SK-N-SH (cell line): ENCODE data around the gene C17orf113. TPM values are rescaled to one million over a fixed set of nuclear protein-coding genes. Genes with fewer than 3 reads are reported as not detected.

ENCODE experiments used
- CTCF ChIA-PET: fragments of 300-600, 350-600 bp; formaldehyde crosslinking; extraction: SDS; loops from one replicate; lab custom pipeline; 2021; lab: Yijun Ruan, JAX
- POLR2A ChIA-PET: fragments of 350-600 bp; sonication (Branson Sonifier 250); formaldehyde crosslinking; extraction: SDS; loops from one replicate; lab custom pipeline; 2020; ENCODE audit warnings: antibody characterized with exemption, inconsistent platforms; lab: Yijun Ruan, JAX
- DNase-seq: peaks from one replicate; pipeline ENCODE4 v3.0.0; 2012
- H2AFZ ChIP-seq: fragments of 200-600 bp; sonication (generic); 2 replicates; pipeline ENCODE4 v1.8.1; 2016; ENCODE audit warnings: antibody characterized with exemption, mild to moderate bottlenecking, low read depth
- H3F3A ChIP-seq: fragments of 200-600 bp; sonication (generic); replicated peaks from 2 replicates; pipeline ENCODE3; 2016; ENCODE audit warnings: antibody characterized with exemption, mild to moderate bottlenecking; ENCODE audit not compliant: insufficient read depth
- H3K27ac ChIP-seq, 2 experiments: fragments of 200-500 bp in 1 of 2; fragments of 200-600 bp in 1 of 2; sonication (Bioruptor generic) in 1 of 2; sonication (generic), shearing (Covaris generic) in 1 of 2; 2 replicates each; pipeline versions ENCODE4 v1.5.1 to v1.6.1; 2014 to 2016; ENCODE audit warnings: low read depth in 2 of 2, inconsistent platforms in 1 of 2, low read length in 1 of 2, mild to moderate bottlenecking in 1 of 2, mixed read lengths in 1 of 2
- H3K27me3 ChIP-seq: fragments of 200-600 bp; sonication (generic), shearing (Covaris generic); 2 replicates; pipeline ENCODE4 v1.6.1; 2016; ENCODE audit warnings: mixed run types; ENCODE audit not compliant: insufficient read depth
- H3K36me3 ChIP-seq, 2 experiments: fragments of 200-500 bp in 1 of 2; fragments of 200-600 bp in 1 of 2; sonication (Bioruptor generic) in 1 of 2; sonication (generic) in 1 of 2; replicated peaks in 1 of 2; 2 replicates each; pipeline versions ENCODE3 to v1.5.1; 2014 to 2016; ENCODE audit warnings: low read length in 1 of 2, mild to moderate bottlenecking in 1 of 2; ENCODE audit not compliant: insufficient read depth in 2 of 2, control insufficient read depth in 1 of 2
- H3K4me1 ChIP-seq, 2 experiments: fragments of 200-500 bp in 1 of 2; fragments of 200-600 bp in 1 of 2; sonication (Bioruptor generic) in 1 of 2; sonication (generic), shearing (Covaris generic) in 1 of 2; 2 replicates each; pipeline versions ENCODE4 v1.5.1 to v1.6.1; 2014 to 2016; ENCODE audit warnings: low read depth in 1 of 2, low read length in 1 of 2, mixed run types in 1 of 2; ENCODE audit not compliant: insufficient read depth in 2 of 2, control insufficient read depth in 1 of 2
- H3K4me2 ChIP-seq: fragments of 200-600 bp; sonication (generic), shearing (Covaris generic); 2 replicates; pipeline ENCODE4 v1.6.1; 2017; ENCODE audit warnings: mixed run types
- H3K4me3 ChIP-seq, 2 experiments: fragments of 200-500 bp in 1 of 2; fragments of 200-600 bp in 1 of 2; sonication (Bioruptor generic) in 1 of 2; sonication (generic), shearing (Covaris generic) in 1 of 2; 2 replicates each; pipeline versions ENCODE4 v1.5.1 to v1.8.1; 2014 to 2016; ENCODE audit warnings: low read depth in 2 of 2, inconsistent platforms in 1 of 2, low read length in 1 of 2, mild to moderate bottlenecking in 1 of 2, mixed read lengths in 1 of 2, moderate library complexity in 1 of 2
- H3K79me2 ChIP-seq: fragments of 200-600 bp; sonication (generic); 2 replicates; pipeline ENCODE4 v1.8.1; 2017; ENCODE audit warnings: mild to moderate bottlenecking; ENCODE audit not compliant: insufficient read depth
- H3K9ac ChIP-seq: fragments of 200-600 bp; sonication (generic); 2 replicates; pipeline ENCODE4 v1.6.1; 2017; ENCODE audit warnings: mixed run types
- H3K9me2 ChIP-seq: fragments of 200-600 bp; sonication (generic); 2 replicates; pipeline ENCODE4 v1.6.1; 2017; ENCODE audit warnings: mixed run types
- H3K9me3 ChIP-seq: fragments of 200-600 bp; sonication (generic); 2 replicates; pipeline ENCODE4 v1.6.1; 2017; ENCODE audit warnings: mixed run types, mild to moderate bottlenecking, moderate library complexity
- H4K20me1 ChIP-seq: fragments of 200-600 bp; sonication (generic); 2 replicates; pipeline ENCODE4 v1.6.1; 2017; ENCODE audit warnings: mild to moderate bottlenecking, mixed run types; ENCODE audit not compliant: insufficient read depth
- ELF1 ChIP-seq: IDR thresholded peaks from 2 replicates; pipeline ENCODE4 v1.4.0; 2012
- EP300 ChIP-seq, 2 experiments: IDR thresholded peaks; 2 replicates each; pipeline versions ENCODE4 v1.4.0 to v1.6.1; 2012; ENCODE audit warnings: borderline replicate concordance in 1 of 2, low read depth in 1 of 2, low read length in 1 of 2
- EZH2phosphoT487 ChIP-seq: fragments of 200-600 bp; sonication (generic); IDR thresholded peaks from 2 replicates; pipeline ENCODE4 v1.6.1; 2017; ENCODE audit warnings: low read depth, mixed run types, mild to moderate bottlenecking, antibody characterized with exemption, moderate library complexity, borderline replicate concordance
- FOXJ3 ChIP-seq: sonication (generic); formaldehyde crosslinking; IDR thresholded peaks from 2 replicates; pipeline ENCODE4 v1.5.1; 2020; ENCODE audit warnings: mild to moderate bottlenecking, missing genetic modification reagents
- GATA2 ChIP-seq: sonication (generic); formaldehyde crosslinking; IDR thresholded peaks from 2 replicates; pipeline ENCODE4 v1.5.0; 2020; ENCODE audit warnings: mild to moderate bottlenecking, missing genetic modification reagents
- IRF3 ChIP-seq: fragments of 150-350 bp; IDR thresholded peaks from 2 replicates; pipeline ENCODE4 v1.6.1; 2016; ENCODE audit warnings: mild to moderate bottlenecking, low read depth, low read length
- MEF2A ChIP-seq: IDR thresholded peaks from 2 replicates; pipeline ENCODE4 v1.4.0; 2012; ENCODE audit warnings: low read depth, borderline replicate concordance
- MXI1 ChIP-seq: IDR thresholded peaks from 2 replicates; pipeline ENCODE4 v1.6.1; 2012; ENCODE audit warnings: mild to moderate bottlenecking, low read depth, low read length, improper control_type of control experiment
- NRF1 ChIP-seq: IDR thresholded peaks from 2 replicates; pipeline ENCODE4 v1.6.1; 2012; ENCODE audit warnings: low read depth, mild to moderate bottlenecking, low read length
- RAD21 ChIP-seq: IDR thresholded peaks from 2 replicates; pipeline ENCODE4 v1.6.1; 2012; ENCODE audit warnings: mild to moderate bottlenecking, low read length
- REST ChIP-seq: IDR thresholded peaks from 2 replicates; pipeline ENCODE4 v1.6.1; 2012; ENCODE audit warnings: mild to moderate bottlenecking, low read depth, low read length, moderate library complexity
- RFX5 ChIP-seq: IDR thresholded peaks from 2 replicates; pipeline ENCODE4 v1.6.1; 2012; ENCODE audit warnings: mild to moderate bottlenecking, improper control_type of control experiment, low read length
- RXRA ChIP-seq: IDR thresholded peaks from 2 replicates; pipeline ENCODE4 v1.4.0; 2012; ENCODE audit warnings: low read depth, mild to moderate bottlenecking, borderline replicate concordance
- SIN3A ChIP-seq: IDR thresholded peaks from 2 replicates; pipeline ENCODE4 v1.6.1; 2012; ENCODE audit warnings: low read depth, mild to moderate bottlenecking, low read length, moderate library complexity, borderline replicate concordance
- TCF12 ChIP-seq: IDR thresholded peaks from 2 replicates; pipeline ENCODE4 v1.4.0; 2012
- USF1 ChIP-seq: IDR thresholded peaks from 2 replicates; pipeline ENCODE4 v1.4.0; 2012; ENCODE audit warnings: low read depth, borderline replicate concordance
- WGBS: methylation state at CpG from one replicate; pipeline ENCODE4 v1.1.6; 2017; ENCODE audit warnings: low lambda C conversion rate; 5-methylcytosine and 5-hydroxymethylcytosine counted together
- polyA plus RNA-seq, 3 experiments: library from polyadenylated mRNA; depleted of rRNA; stranded (reverse); fragments of >200 nt; gene quantifications; 2 replicates each; pipeline ENCODE4 v1.2.3, GENCODE V29; 2012
- TF ChIP-seq, protein P1 (sequence below): fragments of 150-350 bp; IDR thresholded peaks from 2 replicates; pipeline ENCODE4 v1.6.1; 2017; ENCODE audit warnings: antibody characterized with exemption, low read length, low read depth, borderline replicate concordance

Gene C17orf113
- polyA plus RNA-seq, 1 of the 3 experiments (the other 2 are of a cell fraction): 0.44 TPM

DNA sequence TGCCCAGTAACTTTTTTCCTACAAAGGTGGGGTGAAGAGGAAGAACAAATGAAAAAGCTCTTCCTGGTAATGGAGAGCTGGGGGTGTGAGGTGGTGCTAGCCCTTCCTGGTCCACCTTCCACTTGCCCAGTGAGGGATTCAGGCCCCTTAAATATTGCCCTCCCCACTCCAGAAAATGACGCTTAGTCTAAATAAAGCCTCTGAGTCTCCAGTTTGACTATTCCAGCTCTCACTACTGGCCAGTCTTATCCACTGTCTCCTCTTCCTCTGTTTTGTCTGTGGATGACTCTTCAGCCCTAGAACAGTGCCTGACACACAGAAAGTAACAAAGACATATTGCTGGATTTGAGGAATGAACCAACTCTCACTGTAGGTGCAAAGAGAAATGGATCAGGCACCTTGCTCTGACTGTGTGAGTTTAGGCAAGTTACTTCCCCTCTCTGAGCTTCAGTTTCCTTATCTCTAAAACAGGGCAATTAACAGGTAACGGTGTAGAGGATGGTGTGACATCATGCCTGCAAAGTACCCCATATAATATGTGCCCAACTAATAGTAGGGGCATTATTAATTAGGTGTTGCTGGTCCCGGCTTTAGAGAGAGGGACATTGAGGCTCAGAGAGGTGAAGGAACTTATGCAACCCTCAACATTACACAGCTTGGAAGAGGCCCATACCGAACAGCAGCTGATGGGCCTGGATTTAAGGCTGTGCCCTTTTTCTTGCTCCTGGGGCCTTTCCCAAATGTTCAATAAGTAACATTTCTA lies 26.6 kb upstream of the C17orf113 start:
- H3K36me3 ChIP-seq: no peaks in the 10 kb centered on the region

DNA sequence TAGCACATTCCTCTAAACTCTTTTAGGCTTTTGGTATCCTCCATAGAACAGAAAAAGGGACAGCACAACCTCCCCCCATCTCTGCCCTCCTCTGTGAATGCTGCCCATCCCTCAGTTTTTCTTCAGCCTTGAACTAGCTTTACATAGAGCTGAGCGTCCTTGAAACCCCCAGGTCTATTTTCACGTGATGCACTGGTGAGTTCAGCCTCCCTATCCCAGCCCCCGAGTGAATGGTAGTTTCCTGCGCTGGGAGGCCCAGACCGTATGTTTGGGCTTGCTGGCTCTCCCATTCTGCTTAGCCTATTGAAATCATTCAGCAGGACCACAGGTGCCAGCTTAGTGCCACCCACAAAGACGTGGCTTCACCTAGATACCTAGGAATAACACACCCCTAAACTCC lies 25.4 kb upstream of the C17orf113 start:
- CTCF ChIA-PET: interaction anchor here (0.7 to 2.0 kb wide), 3 partner anchors 8 to 26 kb away, joined by 3 to 7 read pairs (median 3); no protein-coding TSS in a partner anchor
- TF ChIP-seq GATA2: no peak
- no peak for TF ChIP-seq EZH2phosphoT487
- no peak for TF ChIP-seq NRF1
- no peak for TF ChIP-seq RXRA
- no peak for TF ChIP-seq IRF3
- TF ChIP-seq ELF1: no peak
- TF ChIP-seq RFX5: no peak
- no peak for TF ChIP-seq RAD21
- no peak for TF ChIP-seq USF1
- TF ChIP-seq MEF2A: no peak
- TF ChIP-seq SIN3A: no peak
- no peak for TF ChIP-seq MXI1
- no peak for TF ChIP-seq FOXJ3 (CRISPR knock-in tag)
- no peak for TF ChIP-seq REST
- TF ChIP-seq TCF12: no peak
- no peak for TF ChIP-seq EP300 (IDR thresholded peaks at IDR 0.05; ENCODE audit: borderline replicate concordance in 1 of 2, low read depth in 1 of 2, low read length in 1 of 2)

More for the DNA sequence above, 26.6 kb upstream of the C17orf113 start:
- Histone ChIP-seq H3K9ac (no peak overlapping the region), H3K27ac (no peak overlapping the region), H3K9me3 (no peaks in the 10 kb centered on the region), H3K27me3 (no peaks in the 10 kb centered on the region), H3K4me1 (peaks cover 0 to 3% of the 10 kb centered on the region in 2 experiments; a peak in 1 of 4 replicates), H3K79me2 (no peaks in the 10 kb centered on the region), H3K9me2 (no peaks in the 10 kb centered on the region), H3K4me2 (no peak overlapping the region), H2AFZ (no peak overlapping the region), H3F3A (peaks cover 6% of the 10 kb centered on the region), H4K20me1 (no peaks in the 10 kb centered on the region), H3K4me3 (no peak overlapping the region)
- ChIA-PET CTCF (interaction anchor here (1.4 to 2.0 kb wide), 2 partner anchors 9 to 24 kb away, joined by 7 to 9 read pairs; no protein-coding TSS in a partner anchor), POLR2A (no interaction called here)
- TF ChIP-seq, protein P1, sequence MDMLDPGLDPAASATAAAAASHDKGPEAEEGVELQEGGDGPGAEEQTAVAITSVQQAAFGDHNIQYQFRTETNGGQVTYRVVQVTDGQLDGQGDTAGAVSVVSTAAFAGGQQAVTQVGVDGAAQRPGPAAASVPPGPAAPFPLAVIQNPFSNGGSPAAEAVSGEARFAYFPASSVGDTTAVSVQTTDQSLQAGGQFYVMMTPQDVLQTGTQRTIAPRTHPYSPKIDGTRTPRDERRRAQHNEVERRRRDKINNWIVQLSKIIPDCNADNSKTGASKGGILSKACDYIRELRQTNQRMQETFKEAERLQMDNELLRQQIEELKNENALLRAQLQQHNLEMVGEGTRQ: no peak
- 83% methylated on average over 4 of the region's 4 CpGs for WGBS
- DNase-seq: no peak

More for the DNA sequence above, 25.4 kb upstream of the C17orf113 start:
- no peaks in the 10 kb centered on the region for H3K9me2 ChIP-seq
- 72% methylated on average over 6 of the region's 6 CpGs for WGBS
- H3K27me3 ChIP-seq: no peaks in the 10 kb centered on the region
- no peak overlapping the region for H3K9ac ChIP-seq
- no peak overlapping the region for H3K4me3 ChIP-seq
- H2AFZ ChIP-seq: no peak overlapping the region
- H3K4me2 ChIP-seq: no peak overlapping the region
- H3K4me1 ChIP-seq: peaks cover 0 to 4% of the 10 kb centered on the region in 2 experiments; a peak in 1 of 4 replicates
- DNase-seq: no peak
- H3K36me3 ChIP-seq: no peaks in the 10 kb centered on the region
- H3K27ac ChIP-seq: no peak overlapping the region
- peaks cover 6% of the 10 kb centered on the region for H3F3A ChIP-seq
- POLR2A ChIA-PET: no interaction called here
- H3K79me2 ChIP-seq: no peaks in the 10 kb centered on the region
- H4K20me1 ChIP-seq: no peaks in the 10 kb centered on the region
- H3K9me3 ChIP-seq: no peaks in the 10 kb centered on the region
